IPS-15b (cell line): ENCODE results near the gene GOLGA1.

Experiments
- H3K27me3 ChIP-seq: one replicate; pipeline ENCODE4 v1.6.1; 2013; ENCODE audit warnings: low read length; ENCODE audit not compliant: control insufficient read depth, insufficient read depth
- H3K36me3 ChIP-seq: one replicate; pipeline ENCODE4 v1.6.1; 2013; ENCODE audit warnings: low read length; ENCODE audit not compliant: control insufficient read depth, insufficient read depth
- H3K4me1 ChIP-seq: one replicate; pipeline ENCODE4 v1.6.1; 2013; ENCODE audit warnings: mild to moderate bottlenecking, low read length; ENCODE audit not compliant: control insufficient read depth, insufficient read depth
- H3K4me3 ChIP-seq: one replicate; pipeline ENCODE4 v1.5.1; 2013; ENCODE audit warnings: low read depth, low read length
- H3K9ac ChIP-seq: one replicate; pipeline ENCODE4 v1.6.1; 2013; ENCODE audit warnings: low read depth, mild to moderate bottlenecking, low read length
- H3K9me3 ChIP-seq: one replicate; pipeline ENCODE4 v1.6.1; 2013; ENCODE audit warnings: mild to moderate bottlenecking, low read length; ENCODE audit not compliant: control insufficient read depth, insufficient read depth

Gene GOLGA1

GRCh38 chr9:124878518-124878917, 62.4 kb downstream of the GOLGA1 start:
- Histone ChIP-seq H3K27me3 (no peaks in the 10 kb centered on the region), H3K36me3 (peaks cover 31% of the 10 kb centered on the region), H3K9me3 (no peaks in the 10 kb centered on the region), H3K9ac (no peak overlapping the region), H3K4me1 (peaks cover 5% of the 10 kb centered on the region), H3K4me3 (no peak overlapping the region)

GRCh38 chr9:124878021-124878420, 62.9 kb downstream of the GOLGA1 start:
- Histone ChIP-seq H3K27me3 (no peaks in the 10 kb centered on the region), H3K36me3 (peaks cover 33% of the 10 kb centered on the region), H3K9ac (no peak overlapping the region), H3K9me3 (no peaks in the 10 kb centered on the region), H3K4me3 (no peak overlapping the region), H3K4me1 (peaks cover 5% of the 10 kb centered on the region)

- Histone ChIP-seq H3K36me3 (peaks cover 33% of the 10 kb centered on the region), H3K9me3 (no peaks in the 10 kb centered on the region), H3K4me1 (peaks cover 5% of the 10 kb centered on the region), H3K4me3 (no peak overlapping the region), H3K9ac (no peak overlapping the region), H3K27me3 (no peaks in the 10 kb centered on the region)
Observed at GRCh38 chr9:124877021-124877782, 63.7 kb downstream of the GOLGA1 start.

- no peaks in the 10 kb centered on the region for H3K27me3 ChIP-seq
- no peaks in the 10 kb centered on the region for H3K9me3 ChIP-seq
- peaks cover 33% of the 10 kb centered on the region for H3K36me3 ChIP-seq
- H3K4me3 ChIP-seq, result no peak overlapping the region
- no peak overlapping the region for H3K9ac ChIP-seq
- H3K4me1 ChIP-seq, result peaks cover 8% of the 10 kb centered on the region
Observed at GRCh38 chr9:124875501-124875900, 65.4 kb downstream of the GOLGA1 start.

- Histone ChIP-seq H3K9ac (no peak overlapping the region), H3K4me1 (peaks cover 11% of the 10 kb centered on the region), H3K4me3 (no peak overlapping the region), H3K27me3 (no peaks in the 10 kb centered on the region), H3K36me3 (peaks cover 34% of the 10 kb centered on the region), H3K9me3 (no peaks in the 10 kb centered on the region)
Observed at GRCh38 chr9:124873664-124874063, 67.2 kb downstream of the GOLGA1 start.

- peak overlapping the region; percentile 99 for H3K4me3 ChIP-seq
- no peaks in the 10 kb centered on the region for H3K9me3 ChIP-seq
- H3K27me3 ChIP-seq, result no peaks in the 10 kb centered on the region
- no peak overlapping the region for H3K9ac ChIP-seq
- peaks cover 14% of the 10 kb centered on the region for H3K4me1 ChIP-seq
- peaks cover 26% of the 10 kb centered on the region for H3K36me3 ChIP-seq
Observed at GRCh38 chr9:124871156-124871561, 69.7 kb downstream of the GOLGA1 start.

GRCh38 chr9:124870723-124871122, 70.2 kb downstream of the GOLGA1 start:
- Histone ChIP-seq H3K4me3 (peak overlapping the region; percentile 99), H3K9ac (peak overlapping the region; percentile 87), H3K9me3 (no peaks in the 10 kb centered on the region), H3K4me1 (peaks cover 14% of the 10 kb centered on the region), H3K27me3 (no peaks in the 10 kb centered on the region), H3K36me3 (peaks cover 24% of the 10 kb centered on the region)

GRCh38 chr9:124869986-124870560, 70.8 kb downstream of the GOLGA1 start:
- Histone ChIP-seq H3K9me3 (no peaks in the 10 kb centered on the region), H3K4me1 (peaks cover 14% of the 10 kb centered on the region), H3K4me3 (peak overlapping the region; percentile 99), H3K9ac (peak overlapping the region; percentile 87), H3K27me3 (no peaks in the 10 kb centered on the region), H3K36me3 (peaks cover 19% of the 10 kb centered on the region)

GRCh38 chr9:124869466-124869985, 71.4 kb downstream of the GOLGA1 start:
- H3K4me3 ChIP-seq, result peak overlapping the region; percentile 99
- peak overlapping the region; percentile 87 for H3K9ac ChIP-seq
- H3K27me3 ChIP-seq, result no peaks in the 10 kb centered on the region
- H3K9me3 ChIP-seq, result no peaks in the 10 kb centered on the region
- peaks cover 13% of the 10 kb centered on the region for H3K36me3 ChIP-seq
- H3K4me1 ChIP-seq, result peaks cover 14% of the 10 kb centered on the region

GRCh38 chr9:124868511-124869465, 72.1 kb downstream of the GOLGA1 start:
- Histone ChIP-seq H3K9me3 (no peaks in the 10 kb centered on the region), H3K9ac (peak overlapping the region; percentile 93), H3K4me1 (peaks cover 14% of the 10 kb centered on the region), H3K4me3 (peak overlapping the region; percentile 99), H3K27me3 (no peaks in the 10 kb centered on the region), H3K36me3 (peaks cover 8% of the 10 kb centered on the region)

- H3K9me3 ChIP-seq, result no peaks in the 10 kb centered on the region
- peaks cover 31% of the 10 kb centered on the region for H3K36me3 ChIP-seq
- H3K9ac ChIP-seq, result no peak overlapping the region
- H3K4me3 ChIP-seq, result no peak overlapping the region
- peaks cover 7% of the 10 kb centered on the region for H3K4me1 ChIP-seq
- no peaks in the 10 kb centered on the region for H3K27me3 ChIP-seq
Observed at GRCh38 chr9:124863371-124863871, 77.5 kb downstream of the GOLGA1 start.
